Measurements from ENCODE around the gene ZNF521.

ZNF521 gene

DNA sequence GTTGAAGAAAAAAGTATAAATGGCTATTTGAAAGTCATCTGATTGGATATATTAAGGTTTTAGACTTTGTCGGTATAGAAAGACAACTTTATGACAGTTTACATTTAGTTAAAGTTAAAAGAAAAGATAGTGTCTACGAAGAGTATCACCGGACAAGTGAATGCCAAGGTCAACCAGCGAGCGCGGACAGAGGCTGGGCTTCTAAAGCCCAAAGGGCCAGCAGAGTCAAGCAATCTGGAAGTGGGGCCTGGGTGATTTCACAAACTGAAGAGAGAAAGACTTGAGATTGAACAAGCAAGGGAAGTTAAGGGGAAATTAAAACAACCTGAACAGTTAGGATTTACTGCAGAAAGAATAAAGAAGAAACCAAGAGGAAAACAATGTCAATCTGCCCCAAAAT, 16.3 kb downstream of the ZNF521 start:
- DNase-seq (ENCODE audit: low spot score) = no peak

DNA sequence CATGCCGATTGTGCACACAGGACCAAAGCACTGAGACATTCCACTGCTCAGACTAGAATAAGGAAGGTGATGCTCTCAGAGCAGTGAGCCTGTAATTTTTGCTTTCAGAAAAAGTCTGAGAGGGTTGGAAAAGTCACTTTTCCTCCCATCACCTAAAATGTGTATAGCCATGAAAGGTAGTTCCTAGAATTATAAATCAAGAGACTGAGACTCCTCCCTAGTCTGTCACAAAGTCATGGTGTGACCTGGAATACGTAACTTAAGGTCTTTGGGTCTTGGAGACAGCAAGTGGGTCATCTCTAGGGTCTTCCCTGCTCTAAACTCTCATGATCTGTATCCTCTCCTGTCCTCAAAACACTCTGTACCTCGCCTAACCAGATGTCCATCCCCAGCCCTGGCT, 16.9 kb downstream of the ZNF521 start:
- no peak for DNase-seq (ENCODE audit: low spot score)

DNA sequence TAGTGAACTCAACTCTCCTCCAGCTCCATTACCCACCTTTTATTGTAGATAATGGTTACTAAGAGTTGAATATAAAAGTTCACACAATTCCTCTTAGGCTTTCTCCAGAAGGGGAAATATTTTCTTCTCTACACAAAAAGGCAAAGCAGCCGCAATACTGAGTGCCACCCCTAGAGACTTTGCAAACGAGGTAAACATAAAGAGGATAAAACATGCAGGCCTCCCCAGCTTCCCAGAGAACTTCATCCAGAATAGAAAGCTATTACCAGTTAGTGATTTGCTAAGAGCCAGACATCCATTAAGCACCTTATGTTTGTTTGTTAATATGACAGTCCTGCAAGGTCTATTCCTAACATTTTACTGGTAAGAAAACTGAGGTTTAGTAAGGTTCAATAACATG, 17.4 kb downstream of the ZNF521 start:
- DNase-seq (ENCODE audit: low spot score) = no peak

DNA sequence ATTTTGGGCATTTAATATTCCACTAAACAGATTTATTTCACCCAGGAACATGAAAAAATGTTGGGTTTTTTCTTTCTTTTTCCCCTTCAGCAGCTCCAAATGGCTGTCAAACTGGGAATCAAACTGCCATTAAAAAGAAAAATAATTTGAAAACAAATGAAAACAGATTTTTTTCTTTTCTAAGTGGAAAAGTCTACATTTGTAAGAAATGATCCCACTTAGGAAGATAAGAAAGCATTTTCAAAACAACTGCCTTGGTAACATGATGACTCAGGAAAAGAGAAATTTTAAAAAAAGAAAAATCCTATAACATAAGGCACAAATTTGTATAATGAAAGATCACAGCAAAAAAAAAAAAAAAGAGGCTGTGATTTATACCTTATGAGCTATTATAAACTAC, 20.0 kb downstream of the ZNF521 start:
- no peak for DNase-seq (ENCODE audit: low spot score)

DNA sequence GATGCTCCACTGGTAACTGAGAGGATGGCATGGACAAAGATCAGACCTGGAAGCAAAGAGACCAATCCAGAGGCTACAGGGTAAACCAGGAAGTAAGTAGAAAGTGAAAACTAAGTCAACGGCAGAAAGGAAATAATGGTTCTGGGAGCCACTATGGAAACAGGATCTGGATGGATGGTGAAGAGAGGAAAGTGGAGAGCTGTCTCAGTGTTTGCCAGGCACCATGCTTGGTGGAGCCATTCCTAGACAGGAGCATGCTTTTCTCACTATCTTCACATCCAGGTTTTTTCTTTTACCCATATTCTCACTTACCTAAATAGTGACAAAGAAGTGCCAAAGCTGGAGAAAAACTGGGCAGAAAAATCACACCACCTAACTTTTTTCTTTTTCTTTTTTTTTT, 22.2 kb downstream of the ZNF521 start:
- DNase-seq (ENCODE audit: low spot score) = no peak

DNA sequence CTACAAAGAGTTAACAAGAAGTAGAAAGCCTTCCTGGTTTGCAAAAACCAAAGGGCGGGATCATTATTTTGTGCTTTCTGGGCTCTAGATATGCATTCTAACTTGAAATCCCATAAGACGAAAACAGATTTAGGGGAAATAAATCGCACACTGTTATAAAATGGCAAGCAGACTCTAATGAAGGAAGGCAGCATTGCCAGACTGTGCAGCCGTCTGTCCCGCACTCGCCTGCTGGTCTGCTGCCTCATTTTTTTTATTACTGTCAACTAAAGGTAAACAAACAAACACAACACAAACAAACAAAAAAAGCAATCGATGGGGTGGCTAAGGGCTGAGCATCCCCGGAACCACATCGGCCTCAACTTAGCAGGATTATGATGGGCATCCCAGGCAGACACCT, 24.4 kb downstream of the ZNF521 start:
- no peak for DNase-seq (ENCODE audit: low spot score)

DNA sequence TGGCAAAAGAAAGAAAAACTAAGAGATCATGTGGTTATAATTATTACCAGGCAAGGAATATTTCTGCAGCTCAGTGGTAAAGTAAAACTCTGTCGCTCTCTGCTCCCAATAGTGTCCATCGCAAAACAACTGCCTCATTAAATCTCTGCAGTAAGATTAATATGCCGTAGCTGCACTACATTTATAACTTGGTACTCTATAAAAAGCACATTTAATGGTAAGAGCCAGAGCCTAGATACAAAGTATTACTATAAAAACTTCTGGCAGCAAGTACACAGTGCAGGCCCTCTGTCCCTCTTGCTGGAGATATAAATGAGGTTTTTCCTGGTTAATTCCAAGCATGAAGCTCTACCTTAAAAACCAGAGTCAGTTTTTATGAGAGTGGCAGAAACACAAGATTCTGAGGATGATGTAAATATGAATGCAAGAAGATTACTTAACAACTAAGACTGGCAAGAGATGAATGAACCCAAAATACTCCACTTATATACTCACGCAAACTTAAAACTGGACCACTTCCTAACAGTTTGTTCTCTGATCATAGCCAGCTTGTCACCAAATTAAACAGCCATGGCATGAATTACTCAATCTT, 25.5 kb downstream of the ZNF521 start:
- no peak for DNase-seq (ENCODE audit: low spot score)

DNA sequence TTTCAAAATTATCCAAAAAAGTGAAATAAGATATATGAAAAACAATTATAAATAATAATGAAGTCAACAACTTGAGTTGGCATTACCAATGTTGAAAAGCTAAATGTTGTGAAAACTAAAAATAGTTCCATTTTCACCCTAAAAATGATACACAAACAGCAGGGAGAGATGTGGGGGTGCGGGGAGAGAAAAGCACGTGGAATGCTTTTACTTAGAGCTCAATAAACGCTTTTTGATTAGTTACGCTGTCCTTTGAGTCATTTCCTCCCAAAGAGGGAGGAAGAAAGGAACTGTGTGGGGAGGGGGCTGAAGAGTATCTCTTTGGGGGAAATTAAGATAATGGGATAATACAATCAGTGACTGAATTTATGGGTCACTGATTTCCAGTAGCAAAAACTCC, 29.2 kb downstream of the ZNF521 start:
- no peak for DNase-seq (ENCODE audit: low spot score)

DNA sequence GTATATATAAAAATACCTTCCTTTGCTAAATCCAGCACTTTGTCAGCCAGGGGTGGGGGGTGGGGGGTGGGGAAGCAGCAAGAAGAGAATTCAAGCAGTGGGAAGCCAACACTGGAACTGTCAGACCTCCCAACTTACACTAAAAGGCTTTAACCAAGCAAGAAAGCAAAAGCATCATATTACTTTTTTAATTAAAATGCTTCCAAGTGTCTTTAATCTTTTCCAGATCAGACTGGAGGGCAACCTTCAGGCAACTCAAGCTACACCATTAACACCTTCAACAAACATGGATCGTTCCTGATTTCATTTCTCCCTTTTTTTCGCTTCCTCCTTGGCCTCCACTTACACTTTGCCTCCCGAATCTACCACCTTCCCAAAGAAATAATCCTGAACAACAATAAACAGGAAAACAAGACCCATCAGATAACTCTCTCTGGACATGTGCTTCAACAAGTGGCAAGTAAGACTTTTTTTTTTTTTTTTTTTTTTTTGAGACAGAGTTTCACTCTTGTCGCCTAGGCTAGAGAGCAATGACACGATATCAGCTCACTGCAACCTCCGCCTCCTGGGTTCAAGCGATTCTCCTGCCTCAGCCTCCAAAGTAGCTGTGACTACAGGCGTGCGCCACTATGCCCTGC, 35.5 kb downstream of the ZNF521 start:
- DNase-seq (ENCODE audit: low spot score) = no peak

DNA sequence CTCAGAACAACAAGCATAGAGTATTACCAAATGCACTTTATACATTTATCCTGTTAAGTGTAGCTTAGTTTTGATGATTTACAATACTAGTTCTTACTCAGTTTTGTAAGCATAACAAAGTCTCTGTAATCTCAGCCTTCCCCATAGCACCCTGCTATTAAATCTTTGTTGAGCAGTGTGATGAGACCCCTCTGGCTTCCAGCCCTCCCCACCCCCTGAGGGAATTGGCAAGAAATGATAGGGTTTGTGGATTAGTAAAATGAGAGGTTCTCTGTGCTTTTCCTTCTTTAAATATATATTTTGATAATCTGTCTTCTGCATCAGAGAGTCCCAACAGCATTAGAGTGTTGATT, 37.2 kb downstream of the ZNF521 start:
- DNase-seq (ENCODE audit: low spot score) = no peak

DNA sequence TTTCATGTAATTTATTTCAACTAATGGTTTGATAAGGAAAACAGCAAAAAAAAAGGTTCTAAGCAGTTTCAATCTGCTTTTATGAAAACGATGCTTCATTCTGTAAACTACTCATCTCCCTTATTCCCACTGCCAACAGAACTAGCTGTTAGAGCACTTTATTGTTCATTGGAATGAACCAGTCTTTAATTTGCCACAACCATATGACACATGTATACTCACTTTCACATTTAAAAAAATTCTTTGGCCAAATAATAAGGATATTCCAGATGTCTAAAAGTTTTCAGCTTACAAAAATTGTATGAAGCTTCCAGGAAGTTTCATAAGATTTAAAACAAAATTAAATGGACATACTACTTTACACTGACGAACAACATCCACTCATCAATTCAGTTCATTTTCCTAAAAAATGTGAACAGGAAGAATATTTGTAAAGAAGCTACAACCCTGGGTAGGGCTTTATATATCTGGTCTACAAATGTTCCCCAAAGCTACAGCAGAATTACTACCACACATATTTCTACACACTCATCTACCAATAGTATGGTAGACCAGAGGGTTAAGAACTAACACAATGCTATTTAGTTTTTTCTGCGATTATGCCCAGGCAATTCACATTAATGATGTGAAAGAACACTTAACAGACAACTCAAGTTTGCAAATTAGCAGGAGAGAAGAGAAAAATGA, 37.7 kb downstream of the ZNF521 start:
- DNase-seq (ENCODE audit: low spot score) = no peak

DNA sequence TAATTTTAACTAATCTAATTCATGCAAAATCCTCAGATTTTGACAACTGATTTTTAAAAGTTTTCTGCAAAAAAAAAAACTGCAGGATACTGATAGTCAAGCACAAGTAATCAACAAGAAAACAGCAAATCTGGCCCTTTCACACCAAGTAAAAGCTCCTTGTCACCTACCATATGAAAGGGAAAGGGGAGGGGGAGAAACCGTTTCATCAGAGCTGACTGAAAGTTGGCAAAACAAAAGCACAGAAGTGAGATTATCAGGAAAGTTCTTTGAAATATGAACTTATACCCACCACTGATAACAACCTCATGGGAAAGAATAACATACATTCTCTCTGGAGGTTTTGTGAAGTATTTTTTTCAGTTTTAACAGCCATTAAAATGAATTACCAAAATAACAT, 38.7 kb downstream of the ZNF521 start:
- no peak for DNase-seq (ENCODE audit: low spot score)

DNA sequence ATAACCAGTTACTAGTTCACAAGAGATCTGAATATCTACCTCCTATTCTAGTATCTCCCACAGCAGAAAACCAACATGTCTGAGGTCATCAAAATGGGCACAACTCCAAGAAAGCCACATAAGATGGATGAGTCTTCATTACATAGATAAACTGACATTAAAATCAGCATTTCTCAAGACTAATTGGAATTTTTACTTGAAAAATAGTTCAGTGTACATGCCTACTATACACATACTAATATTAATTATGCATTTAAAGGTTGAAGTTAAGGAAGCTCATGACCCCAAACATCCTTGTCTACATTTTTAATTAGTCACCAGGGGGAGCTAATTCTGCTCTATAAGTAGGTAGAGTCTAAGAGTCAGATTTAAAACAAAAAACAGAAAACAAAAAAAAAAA, 41.9 kb downstream of the ZNF521 start:
- no peak for DNase-seq (ENCODE audit: low spot score)

DNA sequence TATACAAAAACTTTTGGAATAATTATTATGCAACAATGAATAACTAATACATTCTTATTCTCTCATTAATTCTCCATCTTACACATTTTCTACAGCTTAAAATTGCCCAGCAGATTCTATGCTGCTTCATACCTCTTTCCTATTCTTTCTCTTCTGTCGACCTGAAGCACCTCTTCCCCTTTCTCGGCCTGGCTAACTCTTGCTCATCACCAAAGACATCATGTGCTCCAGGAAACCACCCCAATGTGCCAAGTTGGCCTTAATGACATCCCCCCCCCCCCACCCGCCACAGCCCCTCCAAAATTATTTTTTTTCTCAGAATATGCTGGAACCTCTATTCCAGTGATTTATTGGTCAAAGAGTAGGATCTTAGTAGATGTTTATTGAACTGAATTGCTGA, 43.6 kb downstream of the ZNF521 start:
- DNase-seq (ENCODE audit: low spot score) = no peak

DNA sequence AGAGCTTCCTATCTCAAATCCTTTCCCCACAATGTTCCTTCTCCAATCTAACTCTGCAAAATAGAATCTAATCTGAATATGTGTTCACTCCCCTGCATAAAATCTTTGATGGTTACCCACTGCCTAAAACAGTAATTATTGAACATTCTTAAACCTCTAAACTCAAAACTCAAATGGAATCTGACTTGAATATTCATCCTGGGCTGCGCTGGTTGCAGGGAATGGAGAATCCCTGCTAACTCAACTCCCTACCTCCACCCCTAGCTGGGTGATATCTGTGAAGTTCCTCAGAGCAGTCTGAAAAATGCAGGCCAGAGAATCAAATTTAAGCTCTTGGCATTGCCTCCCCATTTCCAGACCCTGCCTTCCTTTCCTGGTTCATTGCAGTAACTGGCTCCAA, 44.8 kb downstream of the ZNF521 start:
- no peak for DNase-seq (ENCODE audit: low spot score)

DNA sequence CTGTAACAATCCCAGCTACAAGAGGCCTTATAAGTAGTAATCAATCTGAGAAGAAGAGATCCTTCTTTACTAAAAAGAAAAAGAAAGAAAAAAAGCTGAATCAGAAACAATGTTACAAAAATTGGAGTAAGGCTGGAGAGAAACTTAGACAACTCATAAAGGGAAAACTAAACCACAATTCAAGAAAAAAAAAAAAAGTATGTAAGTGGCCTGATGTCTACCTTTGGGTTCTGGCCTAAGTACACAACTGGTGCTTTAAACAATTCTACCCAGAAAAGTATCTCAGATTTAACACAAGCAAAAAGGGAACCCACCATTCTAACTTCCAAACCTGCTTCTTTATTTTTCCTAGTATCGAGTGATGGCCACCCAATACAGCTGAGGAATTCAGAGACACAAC, 45.3 kb downstream of the ZNF521 start:
- DNase-seq (ENCODE audit: low spot score) = no peak

DNA sequence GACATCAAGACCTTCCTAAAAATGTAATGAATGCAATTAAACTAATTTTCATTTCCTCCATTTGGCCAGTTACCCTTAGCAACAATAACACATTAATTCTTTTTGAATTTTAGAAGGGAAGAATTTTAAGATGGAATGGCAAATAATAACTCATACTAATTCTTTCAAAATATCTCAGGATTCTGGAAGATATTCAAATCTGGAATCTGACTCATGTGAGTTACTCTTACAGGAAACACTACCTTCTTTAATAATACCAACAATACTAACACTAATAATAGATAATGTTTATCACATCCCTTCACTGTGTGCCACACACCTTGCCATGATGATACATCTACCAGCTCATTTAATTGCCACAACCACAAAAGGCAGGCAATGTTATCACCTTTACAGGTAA, 46.4 kb downstream of the ZNF521 start:
- DNase-seq (ENCODE audit: low spot score) = no peak

DNA sequence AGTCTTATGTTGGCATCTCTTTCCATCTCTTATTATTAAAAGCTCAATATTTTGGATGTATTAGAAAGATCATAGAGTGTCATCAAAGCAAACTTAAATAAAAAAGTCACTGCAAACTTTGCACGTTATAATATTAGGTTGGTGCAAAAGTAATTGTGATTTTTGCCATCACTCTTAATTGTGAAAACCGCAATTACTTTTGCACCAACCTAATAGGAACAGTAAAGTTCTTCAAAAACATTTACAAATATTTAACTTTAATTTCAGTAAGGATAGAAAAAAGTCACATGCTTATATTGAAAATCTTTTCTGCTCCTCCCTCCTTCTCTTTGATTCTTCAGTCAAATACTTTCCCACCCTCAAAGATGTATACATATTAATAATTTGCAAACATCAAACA, 51.5 kb downstream of the ZNF521 start:
- no peak for DNase-seq (ENCODE audit: low spot score)

DNA sequence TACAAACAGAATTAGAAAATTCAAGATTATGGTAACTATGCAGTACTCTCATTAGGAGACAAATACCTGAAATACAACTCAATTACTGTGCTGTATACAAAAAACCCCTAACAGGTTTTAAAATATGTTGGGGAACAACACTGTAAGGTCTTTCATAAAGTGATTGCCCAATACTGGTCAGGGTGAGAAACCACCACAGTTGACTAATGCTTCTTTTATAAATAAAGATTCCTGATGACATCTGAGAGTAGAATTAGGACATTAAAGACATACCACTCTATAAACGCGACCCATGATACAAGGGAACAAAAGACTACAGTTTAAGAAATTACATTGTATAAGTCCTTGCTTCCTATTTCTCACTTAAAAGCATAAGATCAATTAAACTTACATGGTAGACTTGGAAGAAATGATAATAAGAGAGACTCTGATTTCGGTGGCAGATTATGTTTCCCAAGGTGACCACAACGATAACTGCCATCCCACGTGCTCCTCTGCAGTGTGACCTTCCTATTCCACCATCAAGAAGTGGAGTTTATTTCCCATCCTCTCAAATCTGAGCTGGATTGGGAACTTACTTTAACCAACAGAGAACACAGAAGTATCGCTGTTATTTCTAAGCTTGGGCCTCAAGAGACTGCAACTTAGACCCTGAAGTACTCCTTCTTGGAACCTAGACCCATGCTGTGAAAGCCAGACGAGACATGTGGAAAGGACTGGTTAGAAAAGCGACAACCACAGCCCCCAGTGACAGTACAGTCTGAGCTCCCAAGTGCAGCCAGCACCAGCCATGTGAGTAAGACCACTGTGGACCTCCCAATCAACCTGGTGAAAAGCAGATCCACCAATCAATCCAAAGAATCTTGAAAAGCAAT, 52.3 kb downstream of the ZNF521 start:
- DNase-seq (ENCODE audit: low spot score) = no peak

DNA sequence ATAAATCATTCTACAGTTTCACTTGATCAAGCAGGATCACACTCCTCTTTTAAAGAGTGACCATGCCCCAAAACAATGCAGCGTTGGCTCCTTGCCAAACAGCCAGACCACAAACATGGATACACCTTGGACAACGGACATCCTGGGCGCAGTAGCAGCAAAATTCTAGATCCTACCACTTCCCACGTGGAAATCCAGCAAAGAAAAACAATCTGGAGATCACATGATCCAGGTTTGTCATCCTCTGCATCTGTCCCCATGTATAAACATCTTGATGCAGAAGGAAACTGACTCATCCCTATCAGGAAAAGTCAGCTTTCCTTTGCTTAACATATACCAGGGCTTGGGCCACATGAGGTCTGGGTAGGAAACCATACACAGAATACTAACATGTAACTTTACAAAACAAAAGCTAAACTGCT, 53.1 kb downstream of the ZNF521 start:
- peak; percentile 12 for DNase-seq (ENCODE audit: low spot score)

DNA sequence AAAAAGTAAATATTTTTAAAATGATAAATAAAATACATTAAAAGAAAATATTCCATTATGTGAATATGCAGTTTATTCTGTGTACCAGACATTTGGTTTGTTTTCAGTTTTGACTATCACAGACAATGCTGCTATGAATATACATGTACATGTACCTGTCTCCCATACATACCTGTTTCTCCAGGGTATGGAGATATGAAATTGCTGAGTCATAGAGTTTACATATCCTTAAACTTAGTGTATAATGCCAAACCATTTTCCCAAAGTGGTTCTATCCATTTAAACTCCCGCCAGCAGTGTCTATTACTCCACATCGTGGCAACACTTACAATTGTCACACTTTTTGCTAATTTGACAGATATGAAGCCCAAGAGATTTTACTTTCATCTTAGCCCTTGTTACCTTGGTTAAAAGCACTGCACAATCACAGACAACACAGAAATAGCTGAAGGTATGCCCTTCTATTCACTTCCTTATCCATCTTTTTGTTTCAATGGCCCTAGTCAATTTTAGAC, 56.3 kb downstream of the ZNF521 start:
- DNase-seq (ENCODE audit: low spot score) = no peak

DNA sequence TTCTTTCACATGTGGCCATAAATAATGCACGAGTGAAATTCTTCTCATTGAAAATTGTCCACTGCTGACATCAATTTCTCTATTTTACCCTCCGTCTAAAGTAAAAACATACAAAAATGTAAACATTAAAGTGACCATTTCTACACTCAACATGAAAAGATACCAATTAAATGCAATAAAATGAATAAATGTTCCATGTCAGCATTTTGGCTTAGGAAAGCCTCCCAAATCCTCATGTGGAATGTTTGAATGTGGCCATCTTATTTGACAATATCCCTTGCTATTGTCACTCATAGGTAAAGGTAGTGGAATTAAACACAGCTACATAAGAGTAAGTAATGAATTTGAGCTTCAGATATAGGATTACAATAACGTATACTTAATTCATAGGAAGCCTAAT, 60.8 kb downstream of the ZNF521 start:
- no peak for DNase-seq (ENCODE audit: low spot score)
